Lung (tissue), 12 donors: ENCODE data around the gene MITF. TPM values are rescaled to one million over a fixed set of nuclear protein-coding genes. Genes with fewer than 3 reads are reported as not detected.

Experiments used
- ATAC-seq: fragments of 200-7000 bp; cut with Tn5 transposase; one replicate; pipeline ENCODE4 v1.9.1; 2020; ENCODE audit warnings: moderate number of reproducible peaks; ENCODE audit not compliant: insufficient read depth, low FRiP score
- DNase-seq, 3 donors: peaks; one replicate each; pipeline ENCODE4 v3.0.0-alpha.2; 2013 to 2017
- H3K27ac ChIP-seq, 2 donors: one replicate each; pipeline ENCODE4 v1.5.1; 2013; ENCODE audit warnings: mild to moderate bottlenecking in 2 of 2, moderate library complexity in 2 of 2, control low read depth in 1 of 2, inconsistent platforms in 1 of 2, low read depth in 1 of 2, low read length in 1 of 2
- H3K27me3 ChIP-seq, 3 donors: one replicate each; pipeline ENCODE4 v1.5.1; 2013; ENCODE audit warnings: low read length in 2 of 3; ENCODE audit not compliant: control insufficient read depth in 3 of 3, insufficient read depth in 3 of 3
- H3K36me3 ChIP-seq, 4 donors: one replicate each; pipeline ENCODE4 v1.5.1; 2013; ENCODE audit warnings: low read length in 4 of 4, mild to moderate bottlenecking in 1 of 4, moderate library complexity in 1 of 4; ENCODE audit not compliant: control insufficient read depth in 4 of 4, insufficient read depth in 4 of 4
- H3K4me1 ChIP-seq, 5 donors: one replicate each; pipeline ENCODE4 v1.5.1; 2013; ENCODE audit warnings: low read length in 5 of 5, mild to moderate bottlenecking in 2 of 5, moderate library complexity in 1 of 5; ENCODE audit not compliant: control insufficient read depth in 5 of 5, insufficient read depth in 5 of 5
- H3K4me3 ChIP-seq: one replicate; pipeline ENCODE4 v1.5.1; 2013; ENCODE audit warnings: mild to moderate bottlenecking, control low read depth, moderate library complexity
- H3K9ac ChIP-seq, 2 donors: one replicate each; pipeline ENCODE4 v1.5.1; 2013; ENCODE audit warnings: low read length in 2 of 2, control low read depth in 1 of 2; ENCODE audit not compliant: insufficient read depth in 1 of 2
- H3K9me3 ChIP-seq, 4 donors: one replicate each; pipeline ENCODE4 v1.5.1; 2013; ENCODE audit warnings: low read length in 3 of 4, mild to moderate bottlenecking in 1 of 4, moderate library complexity in 1 of 4; ENCODE audit not compliant: control insufficient read depth in 4 of 4, insufficient read depth in 3 of 4
- WGBS, 2 donors: extraction: QIAGEN DNeasy Blood & Tissue Kit; methylation state at CpG; one replicate each; pipeline ENCODE4 v1.1.7; 2013; 5-methylcytosine and 5-hydroxymethylcytosine counted together
- polyA plus RNA-seq, 2 donors: library from polyadenylated mRNA; stranded (reverse); fragments of 200-250 nt; gene quantifications; one replicate each; pipeline ENCODE4 v1.2.1, GENCODE V29; 2013
- total RNA-seq, 2 donors: library from RNA; depleted of rRNA in 1 of 2; stranded (reverse); fragments of >200 nt in 1 of 2; gene quantifications; one replicate each; pipeline ENCODE4 v1.2.1, GENCODE V29; 2014 to 2021
- TF ChIP-seq, protein P1 (sequence below): IDR thresholded peaks from 2 replicates; pipeline ENCODE4 v1.5.1; 2012; ENCODE audit warnings: mild to moderate bottlenecking; ENCODE audit errors: control extremely low read depth, extremely low read depth
- donor health status: control.
- donor health status: control.
- donor health status: Bipolar disorder and iron deficiency.
- donor health status: healthy.
- donor health status: DM: yes; HTN: yes; CAD: no.

Gene MITF
- total and polyA plus RNA-seq, 4 donors, result 5.0 to 28.0 (median 12.0) TPM

DNA sequence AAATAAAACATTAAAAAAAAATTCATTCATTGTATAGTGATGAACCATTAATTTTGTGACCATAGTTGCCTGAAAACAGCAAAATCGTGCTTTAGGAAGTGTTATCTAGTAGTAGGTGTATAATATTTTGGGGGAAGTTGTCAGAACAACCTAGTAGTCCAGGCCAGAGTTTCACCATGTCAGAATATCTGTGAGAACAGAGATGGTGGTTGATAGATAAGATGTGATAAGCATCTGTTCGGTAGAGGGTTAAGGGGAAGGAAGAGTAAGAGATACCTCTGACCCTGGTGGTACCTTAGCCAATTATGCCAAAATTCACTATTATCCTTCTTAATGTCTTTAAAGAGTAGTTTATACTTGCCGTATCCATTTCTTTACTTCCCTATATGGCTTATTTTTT, 113.8 kb downstream of the MITF start:
- no peak overlapping the region for H3K27ac ChIP-seq
- H3K9ac ChIP-seq, result no peak overlapping the region
- DNase-seq, result no peak
- no peak for ATAC-seq
- TF ChIP-seq, protein P1, sequence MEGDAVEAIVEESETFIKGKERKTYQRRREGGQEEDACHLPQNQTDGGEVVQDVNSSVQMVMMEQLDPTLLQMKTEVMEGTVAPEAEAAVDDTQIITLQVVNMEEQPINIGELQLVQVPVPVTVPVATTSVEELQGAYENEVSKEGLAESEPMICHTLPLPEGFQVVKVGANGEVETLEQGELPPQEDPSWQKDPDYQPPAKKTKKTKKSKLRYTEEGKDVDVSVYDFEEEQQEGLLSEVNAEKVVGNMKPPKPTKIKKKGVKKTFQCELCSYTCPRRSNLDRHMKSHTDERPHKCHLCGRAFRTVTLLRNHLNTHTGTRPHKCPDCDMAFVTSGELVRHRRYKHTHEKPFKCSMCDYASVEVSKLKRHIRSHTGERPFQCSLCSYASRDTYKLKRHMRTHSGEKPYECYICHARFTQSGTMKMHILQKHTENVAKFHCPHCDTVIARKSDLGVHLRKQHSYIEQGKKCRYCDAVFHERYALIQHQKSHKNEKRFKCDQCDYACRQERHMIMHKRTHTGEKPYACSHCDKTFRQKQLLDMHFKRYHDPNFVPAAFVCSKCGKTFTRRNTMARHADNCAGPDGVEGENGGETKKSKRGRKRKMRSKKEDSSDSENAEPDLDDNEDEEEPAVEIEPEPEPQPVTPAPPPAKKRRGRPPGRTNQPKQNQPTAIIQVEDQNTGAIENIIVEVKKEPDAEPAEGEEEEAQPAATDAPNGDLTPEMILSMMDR, result no peak
- no peaks in the 10 kb centered on the region for H3K9me3 ChIP-seq
- no peak overlapping the region for H3K4me3 ChIP-seq
- H3K27me3 ChIP-seq, result no peaks in the 10 kb centered on the region
- H3K4me1 ChIP-seq, result peaks cover 0 to 31% (median 6%) of the 10 kb centered on the region in 5 donors
- no peaks in the 10 kb centered on the region for H3K36me3 ChIP-seq
- 55 to 62% methylated on average over 3 of the region's 3 CpGs for WGBS, 2 donors

DNA sequence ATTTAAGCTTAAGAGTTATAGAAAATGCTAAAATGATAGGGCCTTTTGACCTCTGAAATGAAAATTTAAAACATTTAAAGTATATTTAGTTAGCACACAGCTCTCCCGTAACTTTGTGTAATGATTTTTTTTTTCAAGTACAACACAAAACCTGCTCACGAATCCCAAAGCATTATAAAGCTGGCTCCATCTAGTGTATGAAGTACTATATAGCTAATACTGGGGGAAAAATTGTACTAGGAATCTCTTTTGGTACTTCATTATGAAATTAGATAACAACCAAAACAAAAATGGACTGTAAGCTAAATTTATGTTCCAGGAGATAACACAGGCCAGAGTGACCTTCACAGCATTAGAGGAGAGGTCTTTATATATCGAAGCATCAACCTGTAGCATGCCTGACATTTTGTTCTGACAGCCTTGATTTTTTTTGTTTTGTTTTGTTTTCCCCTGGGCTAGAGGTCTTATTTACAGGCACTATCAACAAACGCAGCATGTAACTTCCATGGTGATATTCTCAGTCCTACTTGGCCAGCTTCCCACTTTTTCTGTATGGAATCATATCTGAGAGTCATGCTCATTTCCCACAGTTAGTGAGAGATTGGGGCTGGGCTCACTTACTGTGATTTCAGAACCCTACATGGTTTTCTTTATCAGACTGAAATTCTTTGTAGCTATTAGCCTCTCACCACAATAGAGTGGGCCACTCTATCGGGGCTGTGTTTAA, 116.3 kb downstream of the MITF start:
- no peak overlapping the region for H3K9ac ChIP-seq
- H3K4me3 ChIP-seq, result no peak overlapping the region
- DNase-seq, result peak; percentile 55 to 93 (median 89)
- no peak for ATAC-seq
- no peaks in the 10 kb centered on the region for H3K27me3 ChIP-seq
- H3K9me3 ChIP-seq, result no peaks in the 10 kb centered on the region
- TF ChIP-seq, protein P1, result no peak
- peaks cover 0 to 25% (median 6%) of the 10 kb centered on the region in 5 donors for H3K4me1 ChIP-seq
- WGBS, 2 donors, result 38 to 61% methylated on average over 5 of the region's 5 CpGs
- H3K36me3 ChIP-seq, result no peaks in the 10 kb centered on the region
- H3K27ac ChIP-seq, result peak overlapping the region in 1 of 2 donors; percentile 53

DNA sequence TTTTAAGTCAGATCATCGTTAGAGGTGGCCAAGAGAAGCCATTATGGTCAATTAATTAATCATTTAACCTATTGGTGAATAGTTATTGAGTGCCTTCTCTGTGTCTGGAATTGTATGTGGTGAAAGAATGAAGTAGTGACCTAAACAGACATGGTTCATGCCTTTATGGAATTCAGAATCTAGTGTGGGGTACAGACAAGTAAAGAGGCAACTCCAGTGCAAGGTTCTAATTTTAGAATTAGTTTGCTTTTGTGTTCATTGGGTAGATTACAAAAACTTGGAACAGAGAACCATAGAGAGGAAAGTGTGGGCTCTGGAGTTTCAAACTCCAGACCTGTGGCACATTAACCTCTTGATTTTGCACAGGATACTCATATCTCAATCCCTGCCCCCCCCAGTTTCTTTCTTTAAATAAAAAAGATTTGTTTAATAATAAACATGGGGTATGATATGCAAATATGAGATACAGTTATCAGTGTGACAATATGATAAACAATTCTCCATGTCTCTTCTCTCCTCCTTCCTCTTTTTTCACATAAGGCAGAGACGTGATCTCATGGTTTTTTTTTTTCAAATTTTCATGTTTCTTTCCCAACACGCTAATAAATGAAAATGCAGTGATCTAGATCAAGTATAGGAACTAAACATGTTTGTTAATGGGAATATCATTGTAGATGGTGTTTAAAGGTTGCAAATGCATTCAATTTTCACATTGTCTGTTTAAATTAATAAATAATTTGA, 117.9 kb downstream of the MITF start:
- TF ChIP-seq, protein P1, result no peak
- Histone ChIP-seq H3K4me3 (no peak overlapping the region), H3K4me1 (peaks cover 0 to 26% (median 6%) of the 10 kb centered on the region in 5 donors), H3K36me3 (no peaks in the 10 kb centered on the region), H3K27me3 (no peaks in the 10 kb centered on the region), H3K9me3 (no peaks in the 10 kb centered on the region), H3K9ac (no peak overlapping the region), H3K27ac (no peak overlapping the region)
- DNase-seq (no peak), ATAC-seq (no peak)
- 65 to 72% methylated on average over 3 of the region's 3 CpGs for WGBS, 2 donors
